ENCODE measurements around the gene ABHD16A.

DNA sequence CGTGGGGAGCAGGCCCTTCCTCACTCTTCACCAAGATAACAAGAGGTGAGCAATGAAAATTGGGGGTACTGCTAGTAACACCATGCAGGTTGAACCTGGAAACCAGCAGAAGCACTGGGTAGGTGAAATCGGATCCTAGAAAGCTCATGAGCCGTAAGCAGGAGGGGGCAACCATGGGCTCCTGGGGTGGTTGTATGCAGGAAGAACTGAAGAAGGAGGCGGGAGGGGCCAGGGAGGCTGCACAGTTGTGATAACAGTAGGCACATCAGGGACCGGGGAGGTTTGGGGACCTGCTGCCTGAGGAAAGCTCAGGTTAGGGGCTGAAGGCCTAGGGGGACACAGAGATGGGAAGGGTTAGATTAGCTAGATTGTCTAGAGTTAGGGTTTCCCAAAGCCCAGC, 16.6 kb downstream of the ABHD16A start:
- TF ChIP-seq PAX8 (IDR thresholded peaks at IDR 0.05) (no peak), TCF12 (IDR thresholded peaks at IDR 0.05; ENCODE audit: low read depth, low read length) (no peak), POLR2A (IDR thresholded peaks at IDR 0.05; ENCODE audit: low read depth, low read length) (no peak), LARP7 (IDR thresholded peaks at IDR 0.05) (no peak), EP300 (IDR thresholded peaks at IDR 0.05; ENCODE audit: borderline replicate concordance in 1 of 2, control insufficient read depth in 1 of 2, low read depth in 2 of 2, low read length in 2 of 2) (no peak), CEBPB (IDR thresholded peaks at IDR 0.05; ENCODE audit: borderline replicate concordance in 1 of 2, low read depth in 2 of 2, low read length in 2 of 2) (no peak), ZNF274 (IDR thresholded peaks at IDR 0.05; ENCODE audit: insufficient read depth, insufficient read length) (no peak)
- TF ChIP-seq, protein P1, sequence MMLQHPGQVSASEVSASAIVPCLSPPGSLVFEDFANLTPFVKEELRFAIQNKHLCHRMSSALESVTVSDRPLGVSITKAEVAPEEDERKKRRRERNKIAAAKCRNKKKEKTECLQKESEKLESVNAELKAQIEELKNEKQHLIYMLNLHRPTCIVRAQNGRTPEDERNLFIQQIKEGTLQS (IDR thresholded peaks at IDR 0.05; ENCODE audit: borderline replicate concordance, extremely low read depth, low read depth, low read length) = no peak
- TF ChIP-seq, protein P2, sequence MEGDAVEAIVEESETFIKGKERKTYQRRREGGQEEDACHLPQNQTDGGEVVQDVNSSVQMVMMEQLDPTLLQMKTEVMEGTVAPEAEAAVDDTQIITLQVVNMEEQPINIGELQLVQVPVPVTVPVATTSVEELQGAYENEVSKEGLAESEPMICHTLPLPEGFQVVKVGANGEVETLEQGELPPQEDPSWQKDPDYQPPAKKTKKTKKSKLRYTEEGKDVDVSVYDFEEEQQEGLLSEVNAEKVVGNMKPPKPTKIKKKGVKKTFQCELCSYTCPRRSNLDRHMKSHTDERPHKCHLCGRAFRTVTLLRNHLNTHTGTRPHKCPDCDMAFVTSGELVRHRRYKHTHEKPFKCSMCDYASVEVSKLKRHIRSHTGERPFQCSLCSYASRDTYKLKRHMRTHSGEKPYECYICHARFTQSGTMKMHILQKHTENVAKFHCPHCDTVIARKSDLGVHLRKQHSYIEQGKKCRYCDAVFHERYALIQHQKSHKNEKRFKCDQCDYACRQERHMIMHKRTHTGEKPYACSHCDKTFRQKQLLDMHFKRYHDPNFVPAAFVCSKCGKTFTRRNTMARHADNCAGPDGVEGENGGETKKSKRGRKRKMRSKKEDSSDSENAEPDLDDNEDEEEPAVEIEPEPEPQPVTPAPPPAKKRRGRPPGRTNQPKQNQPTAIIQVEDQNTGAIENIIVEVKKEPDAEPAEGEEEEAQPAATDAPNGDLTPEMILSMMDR (IDR thresholded peaks at IDR 0.05 in 2 of 3, conservative IDR thresholded peaks at IDR 0.05 in 1 of 3; ENCODE audit: control insufficient read depth in 2 of 3, extremely low read depth in 1 of 3, insufficient read depth in 1 of 3, low read depth in 3 of 3, low read length in 3 of 3) = no peak
- TF ChIP-seq, protein P3, sequence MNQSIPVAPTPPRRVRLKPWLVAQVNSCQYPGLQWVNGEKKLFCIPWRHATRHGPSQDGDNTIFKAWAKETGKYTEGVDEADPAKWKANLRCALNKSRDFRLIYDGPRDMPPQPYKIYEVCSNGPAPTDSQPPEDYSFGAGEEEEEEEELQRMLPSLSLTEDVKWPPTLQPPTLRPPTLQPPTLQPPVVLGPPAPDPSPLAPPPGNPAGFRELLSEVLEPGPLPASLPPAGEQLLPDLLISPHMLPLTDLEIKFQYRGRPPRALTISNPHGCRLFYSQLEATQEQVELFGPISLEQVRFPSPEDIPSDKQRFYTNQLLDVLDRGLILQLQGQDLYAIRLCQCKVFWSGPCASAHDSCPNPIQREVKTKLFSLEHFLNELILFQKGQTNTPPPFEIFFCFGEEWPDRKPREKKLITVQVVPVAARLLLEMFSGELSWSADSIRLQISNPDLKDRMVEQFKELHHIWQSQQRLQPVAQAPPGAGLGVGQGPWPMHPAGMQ (IDR thresholded peaks at IDR 0.05; ENCODE audit: borderline replicate concordance) = no peak
